ENCODE results near the gene MAD1L1.

DNA sequence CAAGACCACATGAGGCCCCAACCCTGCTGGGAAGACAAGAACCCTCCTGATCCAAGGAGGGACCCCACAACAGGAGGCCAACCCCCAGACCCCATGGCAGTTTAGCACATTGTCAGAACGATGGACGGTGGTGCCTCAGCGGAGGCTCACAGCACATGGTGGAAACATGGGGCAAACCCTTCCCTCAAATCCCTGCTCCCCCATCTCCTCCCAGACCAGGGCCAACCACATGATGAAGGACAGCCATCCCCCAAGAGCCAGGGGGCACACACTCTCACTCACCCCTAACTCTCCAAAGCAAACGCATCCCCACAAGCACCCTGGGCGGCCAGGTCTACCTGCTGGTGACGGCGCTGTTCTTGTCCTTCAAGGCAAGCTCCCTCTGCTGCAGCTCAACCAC lies 83.9 kb downstream of the MAD1L1 start:
- TF ChIP-seq EZH2 (IDR thresholded peaks at IDR 0.05; ENCODE audit: insufficient read depth, poor library complexity, severe bottlenecking) (no peak), EZH2phosphoT487 (IDR thresholded peaks at IDR 0.05; ENCODE audit: insufficient read depth, low read depth) (no peak)
